Astrocyte of the cerebellum (primary cell): ENCODE measurements around the gene TMEM61.

ENCODE experiments used
- DNase-seq: peaks from one replicate; pipeline ENCODE4 v3.0.0-alpha.2; 2011; ENCODE audit warnings: low read depth
- H3K4me3 ChIP-seq: 2 replicates; pipeline ENCODE4 v1.5.1; 2011; ENCODE audit warnings: mild to moderate bottlenecking, low read depth, low read length, moderate library complexity
- in situ Hi-C: cut with HindIII; loops from 2 replicates; pipeline ENCODE4 v1.10.0; 2017; ENCODE audit warnings: low sequenced_read_pairs
- TF ChIP-seq, protein P1 (sequence below): IDR thresholded peaks from 2 replicates; pipeline ENCODE4 v1.5.1; 2012; ENCODE audit warnings: low read length, low read depth, moderate library complexity, mild to moderate bottlenecking; ENCODE audit errors: missing control alignments

The TMEM61 gene

DNA sequence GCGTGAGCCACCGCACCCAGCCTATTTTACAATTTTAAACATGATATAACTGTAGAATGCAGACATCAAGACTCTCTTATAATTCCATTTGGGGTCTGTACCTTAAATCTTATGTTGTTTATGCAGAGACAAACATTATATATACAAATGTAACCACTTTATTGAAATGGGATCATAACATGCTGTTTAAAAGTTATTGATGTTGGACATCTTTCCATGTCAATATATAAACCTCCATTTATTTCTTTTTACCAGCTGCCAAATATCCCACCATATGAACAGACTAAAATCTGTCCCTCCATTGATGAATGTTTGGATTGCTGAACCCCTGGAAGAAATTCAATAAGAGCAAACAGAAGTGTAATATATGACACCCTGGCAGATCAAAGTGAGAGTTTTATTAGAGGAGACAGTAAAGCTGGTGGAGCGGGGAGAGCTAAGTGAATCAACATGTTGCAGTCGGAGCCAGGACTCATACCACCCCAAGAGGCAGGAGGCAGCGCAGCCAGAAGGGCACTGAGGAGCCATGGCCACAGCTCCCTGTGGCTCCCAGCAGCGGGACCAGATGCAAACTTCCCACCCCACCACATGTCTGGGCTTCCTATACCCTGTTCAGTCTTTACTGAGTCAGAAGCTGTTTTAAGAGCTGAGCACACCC, 54.2 kb downstream of the TMEM61 start:
- H3K4me3 ChIP-seq: no peak overlapping the region
- TF ChIP-seq, protein P1, sequence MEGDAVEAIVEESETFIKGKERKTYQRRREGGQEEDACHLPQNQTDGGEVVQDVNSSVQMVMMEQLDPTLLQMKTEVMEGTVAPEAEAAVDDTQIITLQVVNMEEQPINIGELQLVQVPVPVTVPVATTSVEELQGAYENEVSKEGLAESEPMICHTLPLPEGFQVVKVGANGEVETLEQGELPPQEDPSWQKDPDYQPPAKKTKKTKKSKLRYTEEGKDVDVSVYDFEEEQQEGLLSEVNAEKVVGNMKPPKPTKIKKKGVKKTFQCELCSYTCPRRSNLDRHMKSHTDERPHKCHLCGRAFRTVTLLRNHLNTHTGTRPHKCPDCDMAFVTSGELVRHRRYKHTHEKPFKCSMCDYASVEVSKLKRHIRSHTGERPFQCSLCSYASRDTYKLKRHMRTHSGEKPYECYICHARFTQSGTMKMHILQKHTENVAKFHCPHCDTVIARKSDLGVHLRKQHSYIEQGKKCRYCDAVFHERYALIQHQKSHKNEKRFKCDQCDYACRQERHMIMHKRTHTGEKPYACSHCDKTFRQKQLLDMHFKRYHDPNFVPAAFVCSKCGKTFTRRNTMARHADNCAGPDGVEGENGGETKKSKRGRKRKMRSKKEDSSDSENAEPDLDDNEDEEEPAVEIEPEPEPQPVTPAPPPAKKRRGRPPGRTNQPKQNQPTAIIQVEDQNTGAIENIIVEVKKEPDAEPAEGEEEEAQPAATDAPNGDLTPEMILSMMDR: no peak
- DNase-seq: no peak
- in situ Hi-C loops: no loop called here

DNA sequence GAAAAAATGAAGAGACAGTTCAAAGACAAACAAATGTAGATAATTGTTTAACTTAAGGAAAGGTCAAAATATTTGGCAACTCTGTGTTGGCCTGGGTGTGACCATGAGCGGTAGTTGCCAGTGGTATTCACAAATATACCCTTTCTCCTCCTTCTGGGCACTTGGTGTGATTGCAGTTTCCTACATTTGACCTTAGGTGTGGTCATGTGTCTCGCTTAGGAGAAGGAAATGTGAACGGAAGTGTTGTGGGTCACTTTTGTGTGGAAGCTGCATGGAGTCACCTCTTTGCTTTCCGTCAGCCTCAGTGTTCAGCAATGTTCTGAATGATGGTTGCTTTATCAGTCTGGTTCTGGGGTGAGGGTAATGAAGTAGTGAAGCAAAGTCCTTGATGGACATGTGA, 55.5 kb downstream of the TMEM61 start:
- DNase-seq: no peak
- in situ Hi-C loops: no loop called here
- TF ChIP-seq, protein P1: no peak
- H3K4me3 ChIP-seq: no peak overlapping the region

DNA sequence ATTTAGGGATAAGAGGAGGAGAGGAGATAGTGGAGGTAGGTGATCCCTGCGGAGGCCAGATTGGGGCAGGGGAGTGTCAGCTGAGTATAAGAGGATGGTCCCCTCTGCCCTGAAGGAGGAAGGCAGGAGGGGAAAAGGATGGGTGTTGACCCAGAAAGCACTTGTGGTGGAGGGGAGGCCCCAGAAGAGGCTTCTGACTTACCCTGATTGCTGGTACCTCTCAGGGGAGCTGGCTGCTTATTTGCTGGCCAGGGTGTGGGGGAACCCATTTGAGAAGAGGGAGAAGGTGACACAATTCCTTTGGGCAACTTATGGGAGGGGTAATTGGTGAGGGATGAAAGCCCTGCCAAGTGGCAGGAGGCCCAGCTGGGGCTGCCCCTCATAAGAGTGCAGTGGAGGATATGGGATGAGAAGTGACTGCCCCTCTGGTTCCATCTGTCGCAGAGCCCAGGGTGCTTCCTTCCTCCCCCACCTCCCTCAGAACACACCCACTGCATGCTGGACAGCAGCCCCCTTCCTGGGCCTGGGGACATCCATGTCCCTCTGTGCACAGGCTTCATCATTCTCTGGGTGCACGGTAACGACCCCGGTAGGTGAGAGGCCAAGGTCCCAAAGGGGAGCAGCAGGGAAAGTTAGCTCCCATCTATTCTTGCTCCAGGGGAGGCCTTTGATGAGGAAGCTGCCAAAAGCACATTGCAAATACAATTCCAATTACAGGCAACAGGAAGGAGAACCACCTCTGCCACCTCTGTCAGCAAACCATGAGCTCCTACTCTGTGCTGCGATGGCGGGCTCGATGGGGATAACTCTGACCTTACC, 57.5 kb downstream of the TMEM61 start:
- H3K4me3 ChIP-seq: no peak overlapping the region
- DNase-seq: no peak
- in situ Hi-C loops: no loop called here
- TF ChIP-seq, protein P1: no peak

DNA sequence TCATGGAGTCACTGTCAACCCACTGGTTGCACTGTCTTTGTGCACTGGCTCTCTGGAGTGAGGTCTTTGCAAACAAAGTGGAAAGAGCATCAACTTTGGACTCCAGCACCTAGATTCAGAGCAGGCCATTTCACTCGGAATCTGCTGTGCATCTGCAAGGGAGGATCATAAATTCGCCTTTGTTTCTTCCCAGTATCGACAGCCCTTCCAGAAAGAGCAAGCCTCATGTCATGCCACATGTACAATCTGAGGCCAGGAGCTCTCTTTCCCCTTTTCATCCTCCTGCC, 58.1 kb downstream of the TMEM61 start:
- DNase-seq: no peak
- no peak overlapping the region for H3K4me3 ChIP-seq
- TF ChIP-seq, protein P1: no peak
- in situ Hi-C loops: no loop called here

DNA sequence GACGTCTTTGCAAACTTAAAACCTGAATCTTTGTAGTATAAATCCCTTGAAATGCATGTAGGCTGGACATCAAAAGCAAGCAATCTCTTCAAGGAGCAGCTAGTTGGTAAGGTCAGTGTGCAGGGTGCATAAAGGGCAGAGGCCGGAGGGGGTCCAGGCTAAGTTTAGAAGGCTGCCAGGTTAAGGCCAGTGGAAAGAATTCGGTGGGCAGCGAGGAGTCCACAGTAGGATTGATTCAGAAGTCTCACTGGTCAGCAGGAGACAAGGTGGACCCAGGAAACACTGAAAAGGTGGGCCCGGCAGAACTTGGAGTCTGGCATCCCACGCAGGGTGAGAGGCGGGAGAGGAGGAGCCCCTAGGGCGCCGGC, 58.5 kb downstream of the TMEM61 start:
- in situ Hi-C loops: no loop called here
- H3K4me3 ChIP-seq: no peak overlapping the region
- TF ChIP-seq, protein P1: no peak
- DNase-seq: no peak

DNA sequence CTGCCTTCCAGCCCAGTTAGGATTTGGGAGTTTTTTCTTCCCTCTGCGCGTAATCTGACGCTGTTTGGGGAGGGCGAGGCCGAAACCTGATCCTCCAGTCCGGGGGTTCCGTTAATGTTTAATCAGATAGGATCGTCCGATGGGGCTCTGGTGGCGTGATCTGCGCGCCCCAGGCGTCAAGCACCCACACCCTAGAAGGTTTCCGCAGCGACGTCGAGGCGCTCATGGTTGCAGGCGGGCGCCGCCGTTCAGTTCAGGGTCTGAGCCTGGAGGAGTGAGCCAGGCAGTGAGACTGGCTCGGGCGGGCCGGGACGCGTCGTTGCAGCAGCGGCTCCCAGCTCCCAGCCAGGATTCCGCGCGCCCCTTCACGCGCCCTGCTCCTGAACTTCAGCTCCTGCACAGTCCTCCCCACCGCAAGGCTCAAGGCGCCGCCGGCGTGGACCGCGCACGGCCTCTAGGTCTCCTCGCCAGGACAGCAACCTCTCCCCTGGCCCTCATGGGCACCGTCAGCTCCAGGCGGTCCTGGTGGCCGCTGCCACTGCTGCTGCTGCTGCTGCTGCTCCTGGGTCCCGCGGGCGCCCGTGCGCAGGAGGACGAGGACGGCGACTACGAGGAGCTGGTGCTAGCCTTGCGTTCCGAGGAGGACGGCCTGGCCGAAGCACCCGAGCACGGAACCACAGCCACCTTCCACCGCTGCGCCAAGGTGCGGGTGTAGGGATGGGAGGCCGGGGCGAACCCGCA, 59.1 kb downstream of the TMEM61 start, which contains the start of gene PCSK9:
Gene PCSK9 (plus strand): TSS at position 207 of the 741 bp plus-strand sequence. CDS start 290 bp downstream, at position 497.
- H3K4me3 ChIP-seq: peak within 1 kb of the TSS; percentile 28
- no peak for DNase-seq
- TF ChIP-seq, protein P1: no peak
- in situ Hi-C loops: no loop called here
